Right cardiac atrium (tissue), 5 donors: Measurements from ENCODE around the gene TENM4. TPM values are rescaled to one million over a fixed set of nuclear protein-coding genes. Genes with fewer than 3 reads are reported as not detected.

Source experiments
- ATAC-seq, 2 donors: fragments of 200-7000 bp; cut with Tn5 transposase; one replicate each; pipeline versions ENCODE4 v1.8.0 to v1.9.1; 2020; ENCODE audit warnings: moderate library complexity in 2 of 2, mild to moderate bottlenecking in 1 of 2
- DNase-seq, 3 donors: peaks; one replicate each; pipeline ENCODE4 v3.0.0-alpha.2; 2020
- H3K27ac ChIP-seq: one replicate; pipeline ENCODE4 v1.5.1; 2013; ENCODE audit warnings: mild to moderate bottlenecking, low read length, control low read depth, moderate library complexity
- H3K27me3 ChIP-seq: one replicate; pipeline ENCODE4 v1.6.1; 2013; ENCODE audit not compliant: control insufficient read depth, insufficient read depth
- H3K4me1 ChIP-seq: one replicate; pipeline ENCODE4 v1.6.1; 2013; ENCODE audit warnings: low read length; ENCODE audit not compliant: control insufficient read depth, insufficient read depth
- H3K4me3 ChIP-seq: one replicate; pipeline ENCODE4 v1.5.1; 2013; ENCODE audit warnings: low read length, control low read depth
- H3K9me3 ChIP-seq: one replicate; pipeline ENCODE4 v1.6.1; 2013; ENCODE audit warnings: low read length; ENCODE audit not compliant: control insufficient read depth
- WGBS: extraction: QIAGEN DNeasy Blood & Tissue Kit; methylation state at CpG from one replicate; pipeline ENCODE4 v1.1.7; 2013; 5-methylcytosine and 5-hydroxymethylcytosine counted together
- intact Hi-C, 4 donors: fragments of 100-400 bp; cut with DNase I; formaldehyde crosslinking; loops; one replicate each; pipeline versions ENCODE4 v1.11.0 to v1.14.0; 2022 to 2023
- polyA plus RNA-seq: library from polyadenylated mRNA; stranded (reverse); fragments of 200-250 nt; gene quantifications from one replicate; pipeline ENCODE4 v1.2.3, GENCODE V29; 2013
- total RNA-seq, 4 donors: library from RNA; stranded (reverse); fragmentation: NEBNext Ultra II Directional; extraction: Animal tissue kit (Norgen Biotek cat#: 25700); gene quantifications; one replicate each; pipeline ENCODE4 v1.2.1, GENCODE V29; 2021
- donor health status: healthy with polysubstance abuse.
- donor health status: DM: no; HTN: yes; CAD: no.
- donor health status: DM: no; HTN: no; CAD: no.
- donor health status: DM: no; HTN: yes; CAD: no; lungs with severe emphysema.
- donor health status: DM: yes; HTN: yes; CAD: no.

Gene TENM4
- total and polyA plus RNA-seq, 5 donors = 0.26 to 2.3 (median 0.71) TPM

GRCh38 chr11:78732246-78732645 is 708.6 kb downstream of the TENM4 start:
- ATAC-seq (no peak), DNase-seq (no peak)
- Histone ChIP-seq H3K4me3 (no peak overlapping the region), H3K9me3 (no peaks in the 10 kb centered on the region), H3K27ac (no peak overlapping the region), H3K4me1 (no peaks in the 10 kb centered on the region), H3K27me3 (no peaks in the 10 kb centered on the region)
- intact Hi-C loops = no loop called here
- 93% methylated on average over 11 of the region's 11 CpGs for WGBS

DNA sequence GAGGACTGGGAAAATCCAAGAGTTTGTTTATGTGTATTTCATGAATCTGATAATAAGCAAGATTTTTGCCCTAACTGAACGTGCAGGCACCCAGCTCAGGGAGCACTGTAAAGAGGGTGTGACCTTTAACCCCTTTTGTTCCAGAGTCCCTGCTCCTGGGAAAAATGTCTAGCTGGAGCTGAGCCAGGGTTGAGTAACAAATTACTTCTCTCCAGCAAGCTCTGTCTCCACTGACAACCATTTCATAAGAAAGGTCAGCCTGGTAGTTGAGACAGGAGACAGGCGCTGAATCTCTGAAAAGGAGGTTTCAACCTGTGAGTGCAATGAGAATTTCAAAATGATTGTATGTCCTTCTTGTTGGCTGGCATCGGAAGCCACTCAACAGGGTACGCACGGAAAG is 709.8 kb downstream of the TENM4 start:
- no peaks in the 10 kb centered on the region for H3K9me3 ChIP-seq
- no peak overlapping the region for H3K27ac ChIP-seq
- WGBS = 84% methylated on average over 5 of the region's 5 CpGs
- H3K4me3 ChIP-seq = no peak overlapping the region
- no peak for DNase-seq
- ATAC-seq = no peak
- no peaks in the 10 kb centered on the region for H3K4me1 ChIP-seq
- intact Hi-C loops = no loop called here
- no peaks in the 10 kb centered on the region for H3K27me3 ChIP-seq

- Histone ChIP-seq H3K9me3 (no peaks in the 10 kb centered on the region), H3K4me1 (no peaks in the 10 kb centered on the region), H3K27me3 (no peaks in the 10 kb centered on the region), H3K27ac (no peak overlapping the region), H3K4me3 (no peak overlapping the region)
- ATAC-seq (no peak), DNase-seq (no peak)
- 71% methylated on average over 8 of the region's 8 CpGs for WGBS
- intact Hi-C loops = no loop called here
Observed at GRCh38 chr11:78730267-78730824, 710.5 kb downstream of the TENM4 start.

DNA sequence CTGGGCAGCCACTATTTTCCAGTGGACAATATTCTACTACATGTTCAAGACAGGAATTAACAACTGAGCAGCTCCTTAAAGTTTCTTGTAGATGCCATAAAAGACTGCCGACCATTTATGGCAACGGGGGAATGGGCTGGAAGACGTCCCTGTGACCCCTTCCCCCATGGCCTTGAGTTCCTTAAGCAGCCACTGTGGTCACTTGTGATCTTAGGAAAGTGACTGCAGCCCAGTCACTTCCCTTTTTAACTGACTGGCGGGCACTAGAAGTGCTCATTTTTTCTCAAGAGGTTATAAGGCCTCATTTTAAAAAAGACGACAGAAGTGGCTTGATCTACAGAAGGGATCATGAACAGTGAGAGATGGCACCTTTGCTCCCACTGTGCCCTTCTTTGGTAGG is 713.0 kb downstream of the TENM4 start:
- Histone ChIP-seq H3K27ac (no peak overlapping the region), H3K4me1 (no peaks in the 10 kb centered on the region), H3K9me3 (no peaks in the 10 kb centered on the region), H3K27me3 (no peaks in the 10 kb centered on the region), H3K4me3 (no peak overlapping the region)
- intact Hi-C loops = no loop called here
- DNase-seq = no peak
- WGBS = 66% methylated on average over 5 of the region's 5 CpGs
- ATAC-seq = no peak

DNA sequence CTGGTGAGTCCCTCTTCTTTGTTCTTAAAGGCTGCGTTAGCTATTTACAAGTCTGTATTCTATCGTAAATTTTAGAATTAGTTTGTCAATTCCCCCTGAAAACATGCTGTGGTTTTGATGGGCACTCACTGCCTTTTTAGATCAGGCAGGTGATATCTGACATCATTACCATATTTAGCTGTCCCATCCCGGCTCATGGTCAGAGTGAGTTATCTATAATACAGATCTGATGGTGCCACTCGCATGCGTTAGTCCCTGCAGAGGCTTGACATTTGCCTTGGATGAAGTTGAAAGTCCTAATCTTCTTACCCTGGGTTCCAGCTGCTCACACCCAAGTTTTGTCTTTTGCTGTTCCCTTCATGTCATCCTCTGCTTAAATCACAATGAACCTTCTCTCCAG is 715.6 kb downstream of the TENM4 start:
- H3K4me1 ChIP-seq = no peaks in the 10 kb centered on the region
- H3K27me3 ChIP-seq = no peaks in the 10 kb centered on the region
- DNase-seq (no peak), ATAC-seq (no peak)
- intact Hi-C loops = no loop called here
- H3K27ac ChIP-seq = no peak overlapping the region
- no peak overlapping the region for H3K4me3 ChIP-seq
- 89% methylated on average over 5 of the region's 5 CpGs for WGBS
- H3K9me3 ChIP-seq = no peaks in the 10 kb centered on the region

DNA sequence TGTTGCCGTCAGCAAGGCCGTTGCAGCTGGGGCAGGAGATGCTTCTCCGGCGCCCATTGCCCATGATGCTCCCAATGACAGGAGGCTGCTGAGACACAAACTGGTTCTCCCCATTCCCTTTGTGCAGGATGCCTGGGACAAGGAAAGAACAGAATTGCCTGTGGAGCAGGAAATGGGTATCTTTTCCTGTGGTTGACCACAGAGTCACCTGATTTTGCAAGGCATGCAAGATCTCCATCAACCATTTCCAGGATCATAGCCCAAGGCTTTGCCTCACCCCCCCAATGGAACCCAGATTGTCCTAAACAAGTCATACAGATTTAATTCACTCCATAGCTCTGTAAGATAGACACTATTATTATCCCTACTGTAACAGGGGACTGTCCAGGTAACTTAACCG is 718.0 kb downstream of the TENM4 start:
- no peak for ATAC-seq

GRCh38 chr11:78720281-78720989 is 720.4 kb downstream of the TENM4 start:
- peak in 1 of 2 donors; percentile 61 for ATAC-seq
- Histone ChIP-seq H3K27ac (no peak overlapping the region), H3K27me3 (no peaks in the 10 kb centered on the region), H3K9me3 (no peaks in the 10 kb centered on the region), H3K4me1 (no peaks in the 10 kb centered on the region), H3K4me3 (no peak overlapping the region)
- no peak for DNase-seq
- intact Hi-C loops = no loop called here

More for the DNA sequence above, 718.0 kb downstream of the TENM4 start:
- Histone ChIP-seq H3K27ac (no peak overlapping the region), H3K27me3 (no peaks in the 10 kb centered on the region), H3K4me1 (no peaks in the 10 kb centered on the region), H3K4me3 (no peak overlapping the region), H3K9me3 (no peaks in the 10 kb centered on the region)
- intact Hi-C loops = no loop called here
- WGBS = 96% methylated on average over 5 of the region's 5 CpGs
- DNase-seq = no peak

- Histone ChIP-seq H3K27ac (no peak overlapping the region), H3K4me1 (no peaks in the 10 kb centered on the region), H3K27me3 (no peaks in the 10 kb centered on the region), H3K9me3 (no peaks in the 10 kb centered on the region), H3K4me3 (no peak overlapping the region)
- ATAC-seq (no peak), DNase-seq (no peak)
- intact Hi-C loops = loop anchor here in 1 of 4 donors (10.0 kb wide), 1 partner anchor 62 kb away; no protein-coding TSS in a partner anchor
Observed at GRCh38 chr11:78717041-78717440, 723.8 kb downstream of the TENM4 start.

GRCh38 chr11:78715639-78716311 is 725.1 kb downstream of the TENM4 start:
- no peaks in the 10 kb centered on the region for H3K9me3 ChIP-seq
- ATAC-seq = peak in 1 of 2 donors; percentile 36
- WGBS = 66% methylated on average over 8 of the region's 8 CpGs
- no peaks in the 10 kb centered on the region for H3K4me1 ChIP-seq
- H3K27me3 ChIP-seq = no peaks in the 10 kb centered on the region
- peak in 1 of 3 donors; percentile 20 for DNase-seq
- no peak overlapping the region for H3K27ac ChIP-seq
- intact Hi-C loops = loop anchor here in 1 of 4 donors (10.0 kb wide), 1 partner anchor 61 kb away; no protein-coding TSS in a partner anchor
- no peak overlapping the region for H3K4me3 ChIP-seq

DNA sequence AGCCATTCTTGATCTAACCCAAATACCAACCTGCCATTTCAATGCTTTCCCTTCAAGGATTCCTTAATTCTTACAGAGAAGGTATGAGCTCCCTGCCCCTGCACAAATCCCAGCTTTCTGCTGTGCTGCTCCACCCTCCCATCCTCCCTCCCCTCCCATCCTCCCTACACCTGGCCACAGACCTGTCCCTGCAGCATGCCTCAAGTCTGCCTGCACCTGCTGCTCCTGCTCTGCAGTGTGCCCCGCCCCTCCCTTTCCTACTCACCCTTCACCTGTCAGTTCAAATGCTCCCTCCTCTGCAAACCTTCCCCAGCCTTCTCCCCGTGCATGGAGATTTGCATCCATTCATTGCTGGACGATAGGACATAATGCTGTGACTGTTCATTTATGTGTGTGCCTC is 726.3 kb downstream of the TENM4 start:
- intact Hi-C loops = loop anchor here in 1 of 4 donors (10.0 kb wide), 1 partner anchor 60 kb away; no protein-coding TSS in a partner anchor
- Histone ChIP-seq H3K27ac (no peak overlapping the region), H3K4me3 (no peak overlapping the region), H3K9me3 (no peaks in the 10 kb centered on the region), H3K4me1 (no peaks in the 10 kb centered on the region), H3K27me3 (no peaks in the 10 kb centered on the region)
- no peak for DNase-seq
- 58% methylated on average over 3 of the region's 3 CpGs for WGBS
- ATAC-seq = no peak

DNA sequence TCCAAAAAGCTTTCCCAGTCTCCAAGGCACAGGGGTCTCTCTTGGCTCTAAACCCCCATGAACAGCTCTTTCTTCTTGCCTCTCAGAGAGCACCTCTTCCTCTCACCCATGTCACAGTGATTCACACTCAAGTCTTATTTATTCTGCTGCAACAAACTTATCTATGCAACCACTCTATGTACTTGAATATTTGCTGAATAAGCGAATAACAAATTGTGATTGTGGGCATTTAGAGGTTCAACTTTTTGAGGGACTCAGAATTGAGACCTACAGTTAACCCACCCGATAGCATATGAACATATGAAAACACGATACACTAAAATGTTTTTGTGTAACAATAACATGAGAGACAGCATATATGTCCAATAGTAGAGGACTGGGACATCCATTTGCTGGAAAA is 729.1 kb downstream of the TENM4 start:
- Histone ChIP-seq H3K27ac (no peak overlapping the region), H3K4me1 (no peaks in the 10 kb centered on the region), H3K9me3 (no peaks in the 10 kb centered on the region), H3K27me3 (no peaks in the 10 kb centered on the region), H3K4me3 (no peak overlapping the region)
- no peak for DNase-seq
- WGBS = 92% methylated on average over 3 of the region's 3 CpGs
- no peak for ATAC-seq
- intact Hi-C loops = loop anchor here in 1 of 4 donors (10.0 kb wide), 1 partner anchor 57 kb away; no protein-coding TSS in a partner anchor
